ENCODE results near the gene CEP72.

Gene CEP72

DNA sequence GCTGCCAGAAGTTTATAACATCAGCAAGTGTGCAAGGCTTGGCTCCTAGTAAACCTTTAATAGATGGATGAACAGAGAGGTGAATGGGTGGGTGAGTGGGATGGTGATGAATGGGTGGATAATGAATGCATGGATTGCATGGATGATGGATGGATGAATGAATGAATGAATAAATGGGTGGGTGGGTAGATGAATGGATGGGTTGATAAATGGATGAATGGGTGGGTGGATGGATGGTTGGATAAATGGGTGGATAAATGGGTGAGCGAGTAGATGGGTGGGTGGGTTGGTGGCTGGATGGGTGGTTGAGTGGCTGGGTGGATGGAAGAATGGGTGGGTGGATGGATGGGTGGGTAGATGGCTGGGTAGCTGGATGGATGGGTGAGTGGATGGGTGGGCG lies 28.5 kb upstream of the CEP72 start:
- H3K79me2 ChIP-seq (ENCODE audit: insufficient read depth, low read length): no peaks in the 10 kb centered on the region
- no peak for ATAC-seq (ENCODE audit: insufficient read depth, low read depth)
- no peaks in the 10 kb centered on the region for H3K9me3 ChIP-seq (ENCODE audit: insufficient read depth, low read length, severe bottlenecking)
- no peak for DNase-seq
- H2AFZ ChIP-seq (ENCODE audit: low read depth, low read length): no peak overlapping the region
- H3K9ac ChIP-seq (ENCODE audit: low read depth, low read length): no peak overlapping the region
- H4K20me1 ChIP-seq (ENCODE audit: insufficient read depth, low read length): no peaks in the 10 kb centered on the region
- H3K4me2 ChIP-seq (ENCODE audit: insufficient read depth, low read length): no peak overlapping the region
- no peak overlapping the region for H3K27ac ChIP-seq (ENCODE audit: low read length)
- no peak overlapping the region for H3K4me3 ChIP-seq (ENCODE audit: low read depth in 1 of 2, low read length in 2 of 2)
- H3K4me1 ChIP-seq (ENCODE audit: insufficient read depth, low read length): no peaks in the 10 kb centered on the region
- TF ChIP-seq CTCF (IDR thresholded peaks at IDR 0.05; ENCODE audit: borderline replicate concordance, extremely low read depth, low read length, poor library complexity, severe bottlenecking) (no peak), EZH2 (IDR thresholded peaks at IDR 0.05; ENCODE audit: borderline replicate concordance, low read depth, low read length, severe bottlenecking) (no peak)
- no peaks in the 10 kb centered on the region for H3K36me3 ChIP-seq (ENCODE audit: insufficient read depth, low read length)
- H3K27me3 ChIP-seq (ENCODE audit: insufficient read depth, low read length, poor library complexity): no peaks in the 10 kb centered on the region

- Histone ChIP-seq H3K79me2 (ENCODE audit: insufficient read depth, low read length) (no peaks in the 10 kb centered on the region), H3K27me3 (ENCODE audit: insufficient read depth, low read length, poor library complexity) (peaks cover under 1% of the 10 kb centered on the region), H3K4me2 (ENCODE audit: insufficient read depth, low read length) (no peak overlapping the region), H4K20me1 (ENCODE audit: insufficient read depth, low read length) (no peaks in the 10 kb centered on the region), H3K4me3 (ENCODE audit: low read depth in 1 of 2, low read length in 2 of 2) (no peak overlapping the region), H2AFZ (ENCODE audit: low read depth, low read length) (no peak overlapping the region), H3K9ac (ENCODE audit: low read depth, low read length) (no peak overlapping the region), H3K9me3 (ENCODE audit: insufficient read depth, low read length, severe bottlenecking) (no peaks in the 10 kb centered on the region), H3K4me1 (ENCODE audit: insufficient read depth, low read length) (no peaks in the 10 kb centered on the region), H3K27ac (ENCODE audit: low read length) (no peak overlapping the region), H3K36me3 (ENCODE audit: insufficient read depth, low read length) (no peaks in the 10 kb centered on the region)
- TF ChIP-seq EZH2 (IDR thresholded peaks at IDR 0.05; ENCODE audit: borderline replicate concordance, low read depth, low read length, severe bottlenecking) (no peak), CTCF (IDR thresholded peaks at IDR 0.05; ENCODE audit: borderline replicate concordance, extremely low read depth, low read length, poor library complexity, severe bottlenecking) (no peak)
- no peak for DNase-seq
- no peak for ATAC-seq (ENCODE audit: insufficient read depth, low read depth)
Observed at GRCh38 chr5:584216-584615, 27.9 kb upstream of the CEP72 start.

- Histone ChIP-seq H4K20me1 (ENCODE audit: insufficient read depth, low read length) (no peaks in the 10 kb centered on the region), H2AFZ (ENCODE audit: low read depth, low read length) (no peak overlapping the region), H3K4me1 (ENCODE audit: insufficient read depth, low read length) (no peaks in the 10 kb centered on the region), H3K79me2 (ENCODE audit: insufficient read depth, low read length) (no peaks in the 10 kb centered on the region), H3K9ac (ENCODE audit: low read depth, low read length) (no peak overlapping the region), H3K36me3 (ENCODE audit: insufficient read depth, low read length) (no peaks in the 10 kb centered on the region), H3K9me3 (ENCODE audit: insufficient read depth, low read length, severe bottlenecking) (no peaks in the 10 kb centered on the region), H3K4me3 (ENCODE audit: low read depth in 1 of 2, low read length in 2 of 2) (no peak overlapping the region), H3K27ac (ENCODE audit: low read length) (no peak overlapping the region), H3K4me2 (ENCODE audit: insufficient read depth, low read length) (no peak overlapping the region), H3K27me3 (ENCODE audit: insufficient read depth, low read length, poor library complexity) (peaks cover 3% of the 10 kb centered on the region)
- no peak for TF ChIP-seq EZH2 (IDR thresholded peaks at IDR 0.05; ENCODE audit: borderline replicate concordance, low read depth, low read length, severe bottlenecking)
- TF ChIP-seq CTCF (IDR thresholded peaks at IDR 0.05; ENCODE audit: borderline replicate concordance, extremely low read depth, low read length, poor library complexity, severe bottlenecking): no peak
- ATAC-seq (ENCODE audit: insufficient read depth, low read depth) (no peak), DNase-seq (no peak)
Observed at GRCh38 chr5:584846-585245, 27.3 kb upstream of the CEP72 start.

- no peaks in the 10 kb centered on the region for H3K36me3 ChIP-seq (ENCODE audit: insufficient read depth, low read length)
- H3K4me1 ChIP-seq (ENCODE audit: insufficient read depth, low read length): no peaks in the 10 kb centered on the region
- DNase-seq (no peak), ATAC-seq (ENCODE audit: insufficient read depth, low read depth) (no peak)
- H2AFZ ChIP-seq (ENCODE audit: low read depth, low read length): no peak overlapping the region
- TF ChIP-seq EZH2 (IDR thresholded peaks at IDR 0.05; ENCODE audit: borderline replicate concordance, low read depth, low read length, severe bottlenecking) (no peak), CTCF (IDR thresholded peaks at IDR 0.05; ENCODE audit: borderline replicate concordance, extremely low read depth, low read length, poor library complexity, severe bottlenecking) (no peak)
- peaks cover 3% of the 10 kb centered on the region for H3K27me3 ChIP-seq (ENCODE audit: insufficient read depth, low read length, poor library complexity)
- H3K27ac ChIP-seq (ENCODE audit: low read length): no peak overlapping the region
- H3K9ac ChIP-seq (ENCODE audit: low read depth, low read length): no peak overlapping the region
- no peaks in the 10 kb centered on the region for H3K9me3 ChIP-seq (ENCODE audit: insufficient read depth, low read length, severe bottlenecking)
- no peak overlapping the region for H3K4me2 ChIP-seq (ENCODE audit: insufficient read depth, low read length)
- H3K79me2 ChIP-seq (ENCODE audit: insufficient read depth, low read length): no peaks in the 10 kb centered on the region
- no peak overlapping the region for H3K4me3 ChIP-seq (ENCODE audit: low read depth in 1 of 2, low read length in 2 of 2)
- H4K20me1 ChIP-seq (ENCODE audit: insufficient read depth, low read length): no peaks in the 10 kb centered on the region
Observed at GRCh38 chr5:585556-585955, 26.6 kb upstream of the CEP72 start.
